ENCODE data around the gene STXBP3.
"Not testable (repeated sequence)": the region's sequence is repeated elsewhere in the genome, so short reads cannot be mapped to it uniquely, and the experiment has no call there.

Gene STXBP3

DNA sequence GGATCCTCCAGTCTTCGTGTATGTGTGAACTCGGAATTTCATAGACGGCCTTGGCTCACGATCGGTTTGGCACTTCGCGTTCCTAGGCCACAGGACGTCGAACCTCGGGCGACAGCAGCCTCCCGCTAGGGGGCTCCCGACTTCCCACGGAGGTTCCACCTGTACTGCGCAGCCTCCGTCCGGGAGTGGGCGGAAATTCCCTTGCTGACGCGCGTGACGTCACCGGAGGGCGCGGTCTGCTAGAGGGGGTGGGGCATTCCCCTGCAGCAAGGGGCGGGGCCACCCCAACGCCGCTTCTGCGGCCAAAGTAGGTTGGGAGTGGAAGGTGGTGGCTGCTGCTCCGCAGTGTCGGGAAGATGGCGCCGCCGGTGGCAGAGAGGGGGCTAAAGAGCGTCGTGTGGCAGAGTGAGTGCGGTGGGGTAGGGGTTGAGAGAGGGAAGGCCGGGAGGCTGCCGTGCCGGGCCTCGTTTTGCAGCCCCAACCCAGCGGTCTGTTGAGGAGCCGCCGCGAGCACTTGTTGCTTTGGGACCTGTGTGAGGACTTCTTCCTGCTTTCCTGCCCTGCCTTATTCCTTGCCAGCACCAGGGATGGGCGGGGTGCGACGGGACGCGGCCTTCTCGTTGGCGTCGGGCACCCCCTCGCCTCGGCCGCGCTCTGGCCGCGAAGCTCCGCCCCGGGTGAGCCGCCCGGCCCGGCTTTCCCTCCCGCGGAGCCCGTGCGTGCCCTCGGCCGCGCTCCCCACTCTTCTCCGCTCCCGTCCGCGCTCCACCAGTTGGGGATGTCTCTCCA, at the start of gene STXBP3:
STXBP3 (plus strand) TSS at position 293 of the 789 bp plus-strand sequence; CDS start at position 357, 64 bp downstream.
- DNase-seq: peak; percentile 99

GRCh38 chr1:108699375-108700332, 46.8 kb upstream of the STXBP3 start:
- DNase-seq: no peak

- DNase-seq: no peak
Observed at GRCh38 chr1:108701176-108701849, 45.2 kb upstream of the STXBP3 start.

GRCh38 chr1:108702109-108702508, 44.4 kb upstream of the STXBP3 start:
- not testable (repeated sequence) for DNase-seq

- no peak for DNase-seq
Observed at GRCh38 chr1:108703939-108704338, 42.5 kb upstream of the STXBP3 start.

- no peak for DNase-seq
Observed at GRCh38 chr1:108704496-108704895, 42.0 kb upstream of the STXBP3 start.

- DNase-seq: no peak
Observed at GRCh38 chr1:108706643-108707042, 39.8 kb upstream of the STXBP3 start.

DNA sequence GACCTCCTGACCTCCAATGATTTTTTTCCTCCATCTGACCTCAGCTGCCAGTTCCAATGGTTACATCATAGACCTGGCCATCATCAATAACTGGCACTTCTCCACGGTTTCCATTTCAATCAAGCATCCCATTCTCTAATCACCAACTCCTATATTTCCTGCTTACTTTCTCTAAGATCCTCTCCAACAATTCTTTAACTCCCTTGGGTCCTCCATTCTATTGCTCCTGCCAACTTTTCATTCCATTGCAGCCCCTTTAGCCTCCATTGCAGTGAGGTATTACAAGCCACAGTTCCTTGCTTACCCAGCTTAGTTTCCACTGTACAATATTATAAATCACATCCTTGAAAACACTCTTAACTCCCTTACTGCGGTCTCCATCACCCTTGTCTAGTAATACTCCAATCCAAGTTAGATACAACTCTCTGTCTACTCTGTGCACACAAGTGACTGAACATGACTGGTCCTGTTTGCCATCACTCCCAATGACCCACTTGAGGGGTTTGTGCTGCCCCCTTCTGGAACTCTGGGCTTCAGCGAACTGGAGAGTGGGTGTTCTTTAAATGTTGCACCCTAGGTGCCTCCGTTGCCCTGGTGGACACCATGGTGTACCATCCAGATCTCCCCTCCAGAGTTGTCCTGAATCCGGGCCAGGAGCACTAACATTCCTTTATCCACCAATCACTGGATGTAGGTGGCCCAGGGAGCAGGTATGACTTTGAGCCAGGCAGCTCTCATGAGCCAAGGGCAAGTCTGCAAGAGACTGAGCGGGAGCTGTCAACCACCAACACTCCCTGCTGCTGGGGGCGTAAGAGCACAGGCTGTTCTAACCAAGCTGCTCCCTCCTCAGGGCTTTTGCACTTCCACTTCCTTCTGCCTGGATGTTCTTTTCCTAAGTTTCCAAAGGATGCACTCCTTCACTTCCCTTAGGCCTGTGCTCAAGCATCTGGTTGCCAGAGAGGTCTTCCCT, 37.5 kb upstream of the STXBP3 start:
- DNase-seq: peak; percentile 59

DNA sequence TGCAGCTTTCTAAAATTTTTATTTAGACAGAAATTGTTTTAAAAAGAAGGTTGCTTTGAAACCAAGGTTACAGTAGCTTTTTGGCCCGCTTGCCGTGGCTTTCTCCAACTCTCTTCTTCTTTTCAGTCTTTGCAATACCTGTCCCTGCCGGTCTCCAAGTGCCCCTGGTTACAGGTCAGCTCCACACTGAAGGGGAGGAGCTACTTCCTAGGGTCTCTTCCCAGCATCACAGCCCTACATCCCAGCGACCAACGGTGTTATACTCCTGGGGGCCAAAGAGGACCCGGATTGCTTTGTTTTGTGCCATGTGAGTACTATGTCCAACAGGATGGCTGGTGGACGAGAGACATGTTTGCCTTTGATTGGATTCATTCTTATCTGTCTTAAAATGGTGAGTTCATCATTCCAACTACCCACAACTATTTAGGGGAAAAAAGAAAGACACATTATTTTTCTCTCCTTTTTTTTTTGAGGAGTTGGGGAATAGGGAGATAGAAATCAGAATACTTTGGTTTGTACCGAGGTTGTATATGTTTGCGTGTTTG, 33.8 kb upstream of the STXBP3 start, which contains the start of gene FNDC7:
FNDC7 (plus strand) TSS at position 303 of the 545 bp plus-strand sequence; CDS start at position 329, 26 bp downstream.
- DNase-seq: no peak

DNA sequence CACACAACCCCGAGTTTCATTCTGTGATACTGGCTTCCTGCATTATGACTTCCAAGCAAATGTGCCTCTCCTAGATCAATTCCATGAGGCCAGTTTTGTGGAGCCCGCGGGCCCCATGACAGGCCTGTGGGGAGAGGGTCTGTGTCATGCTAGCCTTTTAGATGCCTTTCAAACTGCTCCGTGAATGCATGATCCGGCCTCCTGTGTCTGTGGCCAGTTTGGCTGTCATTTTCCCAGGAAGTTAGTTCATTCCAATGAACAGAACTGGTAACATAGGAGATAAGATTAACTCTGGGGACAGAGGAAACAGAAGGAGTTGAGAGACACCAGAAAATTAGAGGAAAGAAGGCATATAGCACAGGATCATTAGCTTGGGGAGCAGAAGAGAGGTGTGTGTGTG, 30.5 kb upstream of the STXBP3 start:
- no peak for DNase-seq

DNA sequence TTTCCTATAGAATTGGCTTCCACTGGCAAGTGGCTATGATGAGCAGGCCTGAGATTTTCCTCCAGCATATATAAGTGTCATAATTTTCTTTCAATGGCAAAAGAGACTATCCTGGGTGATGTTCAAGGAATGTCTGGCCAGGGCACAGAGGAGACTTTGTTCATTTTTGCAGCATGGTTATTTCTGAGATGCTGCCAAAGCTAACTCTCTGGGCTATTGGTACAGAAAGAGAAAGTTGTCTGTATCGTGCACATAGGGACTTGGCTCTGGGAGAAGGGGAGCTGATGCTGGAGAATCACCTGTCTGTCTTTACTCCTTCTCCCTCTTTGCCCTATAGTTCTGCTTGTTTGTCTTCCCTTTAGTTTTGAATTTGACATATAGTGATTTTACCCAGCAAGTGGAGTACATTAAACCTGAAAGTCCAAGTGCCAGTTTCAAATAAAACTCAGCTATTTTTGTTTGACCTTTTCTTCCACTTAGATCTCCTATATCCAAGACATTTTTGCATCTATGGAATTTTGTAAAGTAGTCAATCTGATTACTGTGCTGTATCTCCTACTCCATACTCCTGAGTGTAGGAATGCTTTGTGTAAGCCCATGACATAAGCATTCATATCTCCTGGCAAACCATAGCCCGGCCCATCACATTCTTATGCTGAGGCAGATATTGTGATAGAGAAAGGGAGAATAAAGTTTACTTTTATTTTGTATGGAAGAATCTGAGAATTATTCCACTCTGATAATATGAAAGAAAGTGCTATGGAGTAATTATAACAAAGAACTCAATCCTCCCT, 29.8 kb upstream of the STXBP3 start:
- no peak for DNase-seq

- no peak for DNase-seq
Observed at GRCh38 chr1:108717774-108718316, 28.6 kb upstream of the STXBP3 start.

DNA sequence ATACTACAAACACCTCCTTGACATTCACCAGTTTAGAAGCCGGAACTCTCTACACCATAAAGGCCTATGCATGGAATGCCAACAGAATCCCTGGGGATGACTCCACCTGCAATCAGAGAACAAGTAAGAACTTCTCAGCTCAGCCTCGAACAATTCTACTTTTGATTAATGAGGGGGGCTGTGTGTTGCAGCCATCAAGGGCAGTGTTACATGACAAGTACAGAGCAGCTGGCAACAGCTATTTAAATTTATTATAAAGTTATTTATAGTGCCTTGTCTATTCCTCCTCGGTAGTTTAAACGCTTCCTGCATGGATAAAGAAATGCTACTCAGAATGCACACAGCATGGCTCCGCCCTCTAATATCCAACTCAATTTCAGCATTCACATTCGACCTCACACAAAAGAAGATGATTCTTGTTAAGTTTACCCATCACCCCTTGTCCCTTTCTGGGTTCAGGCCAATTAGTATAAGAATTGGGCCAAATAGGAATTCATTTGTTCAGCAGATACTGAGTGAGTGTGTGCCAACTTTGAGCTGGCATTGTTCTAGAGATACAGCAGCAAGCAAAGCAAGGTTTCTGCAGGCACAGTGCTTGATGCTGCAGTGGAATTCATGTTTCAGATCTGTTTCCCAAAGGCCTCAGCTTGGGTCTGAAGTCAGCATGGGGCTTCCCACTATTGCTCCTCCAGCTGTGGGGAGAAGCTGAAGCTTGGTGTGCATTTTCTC, 27.4 kb upstream of the STXBP3 start:
- no peak for DNase-seq

- no peak for DNase-seq
Observed at GRCh38 chr1:108719656-108720435, 26.6 kb upstream of the STXBP3 start.

- no peak for DNase-seq
Observed at GRCh38 chr1:108722292-108722691, 24.2 kb upstream of the STXBP3 start.

- DNase-seq: no peak
Observed at GRCh38 chr1:108725906-108726305, 20.6 kb upstream of the STXBP3 start.

GRCh38 chr1:108728327-108728923, 18.0 kb upstream of the STXBP3 start:
- DNase-seq: no peak

GRCh38 chr1:108729481-108729880, 17.0 kb upstream of the STXBP3 start:
- no peak for DNase-seq

All from hematopoietic multipotent progenitor cell treated with erythropoietin and hydrocortisone succinate and interleukin-3 and kit ligand, for 6 days (in vitro differentiated cells).